ENCODE data around the gene ARHGAP26. TPM values are rescaled to one million over a fixed set of nuclear protein-coding genes. Genes with fewer than 3 reads are reported as not detected.

Gene ARHGAP26
- total RNA-seq, 4 donors from 2014 or later = 61.0 to 76.7 (median 61.2) TPM

DNA sequence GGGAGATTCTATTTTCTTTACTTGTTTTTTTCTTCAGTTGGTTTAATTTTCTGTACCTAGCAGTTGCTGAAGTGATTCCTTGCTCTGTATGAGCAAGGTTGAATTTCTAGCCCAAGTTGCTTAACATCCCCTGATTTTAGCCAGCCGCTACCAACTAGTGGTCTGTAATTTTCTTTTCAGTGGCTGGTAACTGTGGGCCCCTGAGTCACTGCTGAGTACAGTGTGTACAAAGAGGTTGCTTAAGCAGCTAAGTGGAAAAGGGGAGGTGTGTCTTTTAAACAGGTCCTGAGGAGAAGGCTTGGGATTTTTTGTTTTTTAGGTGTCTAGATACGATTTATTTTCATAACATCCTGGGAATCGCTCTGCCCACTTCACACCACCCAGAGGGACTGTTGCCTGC lies 378.6 kb downstream of the ARHGAP26 start:
- Histone ChIP-seq H3K36me3 (peaks cover 0 to 4% (median 2%) of the 10 kb centered on the region in 4 donors), H3K9me3 (no peaks in the 10 kb centered on the region), H3K4me1 (peaks cover 0 to 13% (median 5%) of the 10 kb centered on the region in 4 donors), H3K27ac (peak overlapping the region; percentile 40 to 68 (median 52)), H3K4me3 (no peak overlapping the region), H3K27me3 (no peaks in the 10 kb centered on the region)
- no peak for DNase-seq
- intact Hi-C loops (cut with DNase I; ENCODE audit: low total_unique reads) = no loop called here
- 93 to 95% methylated on average over 3 of the region's 3 CpGs for WGBS, 2 donors (ENCODE audit: low coverage in 1 of 2)
- in situ Hi-C loops (cut with MboI; ENCODE audit: low pct_ligation_motif_present in 1 of 4, low pct_unique_long_range_greater_than_20kb in 1 of 4, low sequenced_read_pairs in 3 of 4) = no loop called here
- TF ChIP-seq, protein P1, sequence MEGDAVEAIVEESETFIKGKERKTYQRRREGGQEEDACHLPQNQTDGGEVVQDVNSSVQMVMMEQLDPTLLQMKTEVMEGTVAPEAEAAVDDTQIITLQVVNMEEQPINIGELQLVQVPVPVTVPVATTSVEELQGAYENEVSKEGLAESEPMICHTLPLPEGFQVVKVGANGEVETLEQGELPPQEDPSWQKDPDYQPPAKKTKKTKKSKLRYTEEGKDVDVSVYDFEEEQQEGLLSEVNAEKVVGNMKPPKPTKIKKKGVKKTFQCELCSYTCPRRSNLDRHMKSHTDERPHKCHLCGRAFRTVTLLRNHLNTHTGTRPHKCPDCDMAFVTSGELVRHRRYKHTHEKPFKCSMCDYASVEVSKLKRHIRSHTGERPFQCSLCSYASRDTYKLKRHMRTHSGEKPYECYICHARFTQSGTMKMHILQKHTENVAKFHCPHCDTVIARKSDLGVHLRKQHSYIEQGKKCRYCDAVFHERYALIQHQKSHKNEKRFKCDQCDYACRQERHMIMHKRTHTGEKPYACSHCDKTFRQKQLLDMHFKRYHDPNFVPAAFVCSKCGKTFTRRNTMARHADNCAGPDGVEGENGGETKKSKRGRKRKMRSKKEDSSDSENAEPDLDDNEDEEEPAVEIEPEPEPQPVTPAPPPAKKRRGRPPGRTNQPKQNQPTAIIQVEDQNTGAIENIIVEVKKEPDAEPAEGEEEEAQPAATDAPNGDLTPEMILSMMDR (IDR thresholded peaks at IDR 0.05) = no peak
- TF ChIP-seq POLR2AphosphoS5 (IDR thresholded peaks at IDR 0.05) = no peak
- no peak for TF ChIP-seq POLR2A (IDR thresholded peaks at IDR 0.05)
- no peak for TF ChIP-seq EP300 (IDR thresholded peaks at IDR 0.05; ENCODE audit: low read depth)

DNA sequence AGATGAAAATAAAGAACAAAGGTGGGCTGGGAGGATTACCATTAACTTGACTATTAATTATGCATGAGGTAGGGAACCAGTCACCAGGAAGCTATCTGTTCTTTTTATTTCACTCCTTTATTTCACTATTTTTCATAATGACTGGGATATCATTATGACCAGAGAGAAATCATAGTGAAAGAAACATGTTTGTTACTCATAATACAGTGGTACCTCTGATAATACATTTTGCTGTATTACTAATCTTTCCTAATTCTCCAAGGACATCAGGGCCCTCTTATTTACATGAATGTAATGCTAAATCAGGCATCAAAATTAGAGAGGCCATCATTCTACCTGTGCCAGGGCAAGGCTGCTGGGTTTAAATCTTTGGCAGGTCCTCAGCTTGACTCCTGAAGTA lies 379.6 kb downstream of the ARHGAP26 start:
- Histone ChIP-seq H3K27ac (no peak overlapping the region), H3K36me3 (peaks cover 0 to 4% (median 2%) of the 10 kb centered on the region in 4 donors), H3K27me3 (no peaks in the 10 kb centered on the region), H3K4me3 (no peak overlapping the region), H3K4me1 (peaks cover 3 to 20% (median 12%) of the 10 kb centered on the region in 4 donors), H3K9me3 (no peaks in the 10 kb centered on the region)
- DNase-seq = no peak
- in situ Hi-C loops (cut with MboI; ENCODE audit: low pct_ligation_motif_present in 1 of 4, low pct_unique_long_range_greater_than_20kb in 1 of 4, low sequenced_read_pairs in 3 of 4) (no loop called here), intact Hi-C loops (cut with DNase I; ENCODE audit: low total_unique reads) (no loop called here)
- no peak for TF ChIP-seq EP300 (IDR thresholded peaks at IDR 0.05; ENCODE audit: low read depth)
- TF ChIP-seq, protein P1 (IDR thresholded peaks at IDR 0.05) = no peak
- TF ChIP-seq POLR2AphosphoS5 (IDR thresholded peaks at IDR 0.05) = no peak
- TF ChIP-seq POLR2A (IDR thresholded peaks at IDR 0.05) = no peak

DNA sequence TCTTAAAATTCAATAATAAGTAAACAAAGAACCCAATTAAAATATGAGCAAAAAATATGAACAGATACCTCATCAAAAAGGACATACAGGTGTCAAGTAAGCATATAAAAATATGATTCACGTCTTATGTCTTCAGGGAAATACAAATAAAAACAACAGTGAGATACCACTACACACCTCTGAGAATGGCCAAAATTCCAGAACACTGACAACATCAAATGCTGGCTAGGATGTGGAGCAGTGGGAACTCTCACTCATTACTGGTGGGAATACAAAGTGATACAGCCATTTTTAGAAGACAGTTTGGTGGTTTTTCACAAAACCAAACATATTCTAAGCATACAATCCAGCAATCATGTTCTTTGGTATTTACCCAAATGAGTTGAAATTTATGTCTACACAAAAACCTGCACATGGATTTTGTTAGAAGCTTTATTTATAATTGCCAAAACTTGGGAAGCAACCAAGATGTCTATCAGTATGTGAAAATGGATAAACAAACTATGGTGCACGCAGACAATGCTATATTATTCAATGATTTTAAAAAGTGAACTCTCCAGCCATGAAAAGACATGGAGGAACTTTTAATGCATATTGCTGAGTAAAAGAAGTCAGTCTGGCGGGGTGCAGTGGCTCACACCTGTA lies 381.0 kb downstream of the ARHGAP26 start:
- 92 to 100% methylated on average over 3 of the region's 3 CpGs for WGBS, 2 donors (ENCODE audit: low coverage in 1 of 2)
- no peaks in the 10 kb centered on the region for H3K27me3 ChIP-seq
- in situ Hi-C loops (cut with MboI; ENCODE audit: low pct_ligation_motif_present in 1 of 4, low pct_unique_long_range_greater_than_20kb in 1 of 4, low sequenced_read_pairs in 3 of 4) = no loop called here
- H3K4me3 ChIP-seq = no peak overlapping the region
- intact Hi-C loops (cut with DNase I; ENCODE audit: low total_unique reads) = no loop called here
- no peaks in the 10 kb centered on the region for H3K9me3 ChIP-seq
- H3K4me1 ChIP-seq = peaks cover 6 to 28% (median 18%) of the 10 kb centered on the region in 4 donors
- no peak for TF ChIP-seq EP300 (IDR thresholded peaks at IDR 0.05; ENCODE audit: low read depth)
- TF ChIP-seq, protein P1 (IDR thresholded peaks at IDR 0.05) = no peak
- no peak for TF ChIP-seq POLR2AphosphoS5 (IDR thresholded peaks at IDR 0.05)
- no peak for TF ChIP-seq POLR2A (IDR thresholded peaks at IDR 0.05)
- H3K27ac ChIP-seq = no peak overlapping the region
- peaks cover 0 to 4% (median 2%) of the 10 kb centered on the region in 4 donors for H3K36me3 ChIP-seq
- no peak for DNase-seq

DNA sequence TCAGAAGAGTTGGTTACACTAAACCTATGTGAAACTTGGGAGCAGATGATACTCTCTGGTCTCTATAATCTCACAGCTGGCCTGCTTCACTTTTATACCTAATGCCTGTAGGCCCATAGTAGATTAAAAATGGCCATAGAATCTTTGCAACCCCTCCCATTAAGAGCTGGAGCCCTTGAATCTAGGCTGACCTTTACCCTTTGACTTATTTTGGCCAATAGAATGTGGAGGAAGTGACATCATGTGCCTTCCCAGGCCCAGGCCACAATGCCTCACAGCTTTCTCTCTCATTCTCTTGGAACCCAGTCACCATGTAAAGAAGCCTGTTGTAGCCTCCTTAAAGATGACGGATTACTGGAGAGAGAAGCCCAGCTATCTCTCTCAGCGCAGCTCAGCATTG lies 382.3 kb downstream of the ARHGAP26 start:
- DNase-seq = no peak
- TF ChIP-seq POLR2A (IDR thresholded peaks at IDR 0.05) (no peak), EP300 (IDR thresholded peaks at IDR 0.05; ENCODE audit: low read depth) (no peak), POLR2AphosphoS5 (IDR thresholded peaks at IDR 0.05) (no peak)
- TF ChIP-seq, protein P1 (IDR thresholded peaks at IDR 0.05) = no peak
- Histone ChIP-seq H3K9me3 (no peaks in the 10 kb centered on the region), H3K27ac (peak overlapping the region in 2 of 4 donors; percentile 53 to 76), H3K36me3 (peaks cover 0 to 4% (median 2%) of the 10 kb centered on the region in 4 donors), H3K4me3 (no peak overlapping the region), H3K4me1 (peaks cover 6 to 28% (median 18%) of the 10 kb centered on the region in 4 donors), H3K27me3 (no peaks in the 10 kb centered on the region)
- intact Hi-C loops (cut with DNase I; ENCODE audit: low total_unique reads) = no loop called here
- 100% methylated on average over 1 to 2 of the region's 2 CpGs for WGBS, 2 donors (ENCODE audit: low coverage in 1 of 2)
- in situ Hi-C loops (cut with MboI; ENCODE audit: low pct_ligation_motif_present in 1 of 4, low pct_unique_long_range_greater_than_20kb in 1 of 4, low sequenced_read_pairs in 3 of 4) = no loop called here
